Activated naive CD8-positive, alpha-beta T cell treated with anti-CD3 and anti-CD28 coated beads for 36 hours (primary cell): Measurements from ENCODE around the gene NMU. TPM values are rescaled to one million over a fixed set of nuclear protein-coding genes. Genes with fewer than 3 reads are reported as not detected.
A peak's percentile ranks its signal among the peaks of the same experiment; 100 is the strongest.
"Not testable (repeated sequence)": the region's sequence is repeated elsewhere in the genome, so short reads cannot be mapped to it uniquely, and the experiment has no call there.

ENCODE experiments used
- DNase-seq: peaks from one replicate; pipeline ENCODE4 v3.0.0; 2021
- H3K27ac Mint-ChIP-seq: one replicate; pipeline ENCODE4 v1.8.0; 2022; ENCODE audit warnings: mild to moderate bottlenecking, moderate library complexity, mixed read lengths
- H3K27me3 Mint-ChIP-seq: one replicate; pipeline ENCODE4 v1.8.0; 2022; ENCODE audit warnings: mild to moderate bottlenecking, mixed read lengths
- H3K36me3 Mint-ChIP-seq: one replicate; pipeline ENCODE4 v1.8.0; 2021; ENCODE audit warnings: mild to moderate bottlenecking, mixed read lengths
- H3K4me1 Mint-ChIP-seq: one replicate; pipeline ENCODE4 v1.8.0; 2021; ENCODE audit warnings: mixed read lengths
- H3K4me3 Mint-ChIP-seq: one replicate; pipeline ENCODE4 v1.8.0; 2022; ENCODE audit warnings: mild to moderate bottlenecking, moderate library complexity, mixed read lengths
- H3K9me3 Mint-ChIP-seq: one replicate; pipeline ENCODE4 v1.8.0; 2022; ENCODE audit warnings: mixed read lengths
- total RNA-seq, 2 experiments: library from RNA; stranded (reverse); gene quantifications; one replicate each; pipeline ENCODE4 v1.2.3, GENCODE V29; 2021

NMU gene
- total RNA-seq, 2 experiments from 2014 or later, result 0.56 to 0.90 TPM

GRCh38 chr4:55553441-55554201 lies 82.5 kb downstream of the NMU start:
- Mint-ChIP-seq H3K27me3 (peaks cover 4% of the 10 kb centered on the region), H3K36me3 (peaks cover 5% of the 10 kb centered on the region), H3K27ac (no peak overlapping the region), H3K4me3 (no peak overlapping the region), H3K9me3 (peaks cover 3% of the 10 kb centered on the region), H3K4me1 (peaks cover 14% of the 10 kb centered on the region)
- no peak for DNase-seq

GRCh38 chr4:55551964-55552363 lies 84.1 kb downstream of the NMU start:
- H3K36me3 Mint-ChIP-seq, H3K4me3 Mint-ChIP-seq, H3K27me3 Mint-ChIP-seq, H3K27ac Mint-ChIP-seq, H3K9me3 Mint-ChIP-seq, DNase-seq: not testable (repeated sequence)
- peaks cover 21% of the 10 kb centered on the region for H3K4me1 Mint-ChIP-seq

- H3K27ac Mint-ChIP-seq, result peak overlapping the region; percentile 79
- H3K36me3 Mint-ChIP-seq, result peaks cover 2% of the 10 kb centered on the region
- H3K4me3 Mint-ChIP-seq, result no peak overlapping the region
- H3K4me1 Mint-ChIP-seq, result peaks cover 23% of the 10 kb centered on the region
- no peaks in the 10 kb centered on the region for H3K9me3 Mint-ChIP-seq
- no peak for DNase-seq
- H3K27me3 Mint-ChIP-seq, result no peaks in the 10 kb centered on the region
These were observed 86.2 kb downstream of the NMU start for GRCh38 chr4:55549888-55550287.

GRCh38 chr4:55547918-55548317 lies 88.2 kb downstream of the NMU start:
- H3K4me1 Mint-ChIP-seq, result peaks cover 40% of the 10 kb centered on the region
- H3K27me3 Mint-ChIP-seq, result no peaks in the 10 kb centered on the region
- peak overlapping the region; percentile 90 for H3K27ac Mint-ChIP-seq
- no peaks in the 10 kb centered on the region for H3K9me3 Mint-ChIP-seq
- peak overlapping the region; percentile 90 for H3K4me3 Mint-ChIP-seq
- DNase-seq, result no peak
- H3K36me3 Mint-ChIP-seq, result peaks cover 2% of the 10 kb centered on the region

- peaks cover 40% of the 10 kb centered on the region for H3K4me1 Mint-ChIP-seq
- H3K36me3 Mint-ChIP-seq, result peaks cover 2% of the 10 kb centered on the region
- H3K27ac Mint-ChIP-seq, result peak overlapping the region; percentile 90
- no peaks in the 10 kb centered on the region for H3K9me3 Mint-ChIP-seq
- peak overlapping the region; percentile 90 for H3K4me3 Mint-ChIP-seq
- DNase-seq, result no peak
- H3K27me3 Mint-ChIP-seq, result no peaks in the 10 kb centered on the region
These were observed 88.7 kb downstream of the NMU start for GRCh38 chr4:55547466-55547770.

GRCh38 chr4:55546756-55547465 lies 89.2 kb downstream of the NMU start, which contains the start of gene CLOCK:
TSS of gene CLOCK (minus strand) at chr4:55546909. CDS start at chr4:55482785, 64,124 bp downstream.
- H3K4me1 Mint-ChIP-seq, result peaks cover 40% of the 10 kb centered on the region

GRCh38 chr4:55546506-55546755 lies 89.7 kb downstream of the NMU start:
- H3K9me3 Mint-ChIP-seq, result no peaks in the 10 kb centered on the region
- H3K27me3 Mint-ChIP-seq, result no peaks in the 10 kb centered on the region
- peaks cover 43% of the 10 kb centered on the region for H3K4me1 Mint-ChIP-seq
- peak overlapping the region; percentile 90 for H3K4me3 Mint-ChIP-seq
- peak overlapping the region; percentile 90 for H3K27ac Mint-ChIP-seq
- DNase-seq, result no peak
- peaks cover 2% of the 10 kb centered on the region for H3K36me3 Mint-ChIP-seq

More at GRCh38 chr4:55546756-55547465, 89.2 kb downstream of the NMU start, which contains the start of gene CLOCK:
- DNase-seq, result peak; percentile 84
- Mint-ChIP-seq H3K27ac (peak within 1 kb of the TSS; percentile 92), H3K4me3 (peak within 1 kb of the TSS; percentile 91), H3K9me3 (no peaks in the 10 kb centered on the region), H3K36me3 (peaks cover 2% of the 10 kb centered on the region), H3K27me3 (no peaks in the 10 kb centered on the region)

GRCh38 chr4:55545641-55546505 lies 90.2 kb downstream of the NMU start:
- Mint-ChIP-seq H3K9me3 (no peaks in the 10 kb centered on the region), H3K4me1 (peaks cover 40% of the 10 kb centered on the region), H3K4me3 (peak overlapping the region; percentile 91), H3K36me3 (peaks cover 2% of the 10 kb centered on the region), H3K27ac (peak overlapping the region; percentile 92), H3K27me3 (no peaks in the 10 kb centered on the region)
- DNase-seq, result peak; percentile 74

Other genes starting within 250 kb of the NMU start
- 10 to 100 TPM; 59.7 to 60.8 TPM for gene TMEM165, start 240.3 kb downstream of the NMU start, total RNA-seq
- gene CLOCK, start 89.4 kb downstream of the NMU start, total RNA-seq, result 10 to 100 TPM; 11.3 to 11.4 TPM
- not detected for gene PDCL2, start 44.1 kb downstream of the NMU start, total RNA-seq
- gene EXOC1L, start 183.5 kb upstream of the NMU start, total RNA-seq, result not detected
- gene EXOC1, start 217.3 kb upstream of the NMU start, total RNA-seq, result 10 to 100 TPM; 21.7 to 22.2 TPM